ENCODE results near the gene RAI14. TPM values are rescaled to one million over a fixed set of nuclear protein-coding genes. Genes with fewer than 3 reads are reported as not detected.
"Not testable (repeated sequence)": the region's sequence is repeated elsewhere in the genome, so short reads cannot be mapped to it uniquely, and the experiment has no call there.

The RAI14 gene
- total RNA-seq, 1 donor from 2014 or later: 147 TPM

DNA sequence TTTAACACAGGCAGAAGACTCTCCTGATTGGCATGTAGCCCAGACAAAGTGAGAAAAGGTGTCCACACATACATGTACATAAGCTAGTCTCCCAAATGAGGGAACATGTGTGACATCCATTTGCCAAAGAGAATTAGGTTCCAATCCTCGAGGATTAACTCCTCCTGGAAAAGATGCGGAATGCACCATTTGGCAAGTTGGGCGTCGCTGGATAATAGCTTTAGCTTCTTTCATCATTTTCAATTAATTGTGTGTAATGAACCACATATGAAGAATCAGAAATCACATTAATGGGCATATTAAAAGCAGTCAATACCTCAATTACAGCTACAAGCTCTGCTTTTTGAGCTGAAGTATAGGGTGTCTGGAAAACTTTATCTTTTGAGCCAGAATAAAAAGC lies 127.8 kb downstream of the RAI14 start:
- ATAC-seq; intact Hi-C loops (cut with DNase I); DNase-seq (ENCODE audit: low spot score): not testable (repeated sequence)

DNA sequence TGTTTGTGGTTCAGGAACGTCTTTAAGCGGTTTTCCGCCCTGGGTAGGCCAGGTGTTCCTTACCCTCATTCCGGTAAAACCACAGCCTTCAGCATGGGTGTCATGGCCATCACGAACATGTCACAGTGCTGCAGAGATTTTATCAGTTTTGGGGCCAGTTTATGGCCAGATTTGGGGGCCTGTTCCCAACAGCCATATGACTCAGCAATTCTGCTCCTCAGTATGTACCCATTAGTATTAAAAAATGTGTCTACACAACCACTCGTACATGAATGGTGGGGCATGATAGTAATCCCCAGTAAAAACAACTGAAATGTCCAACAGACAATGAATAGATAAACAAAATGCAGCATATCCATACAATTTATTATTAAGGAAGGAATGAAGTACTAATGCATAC lies 130.9 kb downstream of the RAI14 start:
- ATAC-seq: no peak
- no peak for DNase-seq (ENCODE audit: low spot score)
- intact Hi-C loops (cut with DNase I): no loop called here

DNA sequence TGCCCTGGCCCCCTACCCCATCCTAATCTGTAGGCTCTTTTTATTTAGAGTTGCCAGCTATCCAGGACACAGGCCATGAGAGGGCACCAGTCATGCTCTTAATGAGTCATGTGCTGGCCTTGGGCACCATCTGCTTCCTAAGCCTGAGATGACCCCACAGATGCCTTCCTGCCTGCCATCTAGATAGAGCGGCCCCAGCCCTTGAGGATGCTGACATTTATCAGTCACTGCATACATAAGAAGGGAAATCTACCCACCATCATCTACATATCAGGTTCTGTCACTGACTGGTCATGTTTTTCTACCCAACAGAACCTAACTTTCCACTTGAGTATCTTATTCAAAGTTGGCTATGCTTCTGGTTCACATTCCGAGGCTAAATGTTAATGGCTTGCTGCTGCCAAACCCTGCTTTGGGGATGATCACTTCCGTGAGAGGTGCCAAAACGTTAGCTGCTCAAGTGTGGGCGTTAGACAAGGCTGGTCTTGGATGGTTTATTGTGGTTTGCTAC lies 132.9 kb downstream of the RAI14 start:
- ATAC-seq (peak; percentile 79), DNase-seq (ENCODE audit: low spot score) (no peak)
- intact Hi-C loops (cut with DNase I): no loop called here

DNA sequence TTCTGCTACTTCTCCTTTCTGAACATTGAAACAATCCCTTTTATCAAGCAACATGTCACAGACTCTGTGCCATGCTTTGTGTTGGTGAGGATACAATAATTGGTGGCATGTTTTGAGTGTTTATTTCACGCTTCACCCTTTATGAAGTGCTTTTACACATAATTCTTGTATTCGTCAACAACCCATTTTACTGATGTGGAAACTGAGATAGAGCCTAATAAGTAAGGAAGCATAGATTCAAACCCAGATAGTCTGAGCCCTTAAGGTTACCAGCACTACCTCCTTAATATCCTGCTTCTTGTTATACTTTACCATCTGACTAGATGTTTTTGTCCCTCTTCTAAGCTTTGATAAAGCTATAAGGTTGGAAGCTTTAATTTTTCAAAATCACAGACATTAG lies 133.5 kb downstream of the RAI14 start:
- DNase-seq (ENCODE audit: low spot score) (no peak), ATAC-seq (no peak)
- intact Hi-C loops (cut with DNase I): no loop called here

DNA sequence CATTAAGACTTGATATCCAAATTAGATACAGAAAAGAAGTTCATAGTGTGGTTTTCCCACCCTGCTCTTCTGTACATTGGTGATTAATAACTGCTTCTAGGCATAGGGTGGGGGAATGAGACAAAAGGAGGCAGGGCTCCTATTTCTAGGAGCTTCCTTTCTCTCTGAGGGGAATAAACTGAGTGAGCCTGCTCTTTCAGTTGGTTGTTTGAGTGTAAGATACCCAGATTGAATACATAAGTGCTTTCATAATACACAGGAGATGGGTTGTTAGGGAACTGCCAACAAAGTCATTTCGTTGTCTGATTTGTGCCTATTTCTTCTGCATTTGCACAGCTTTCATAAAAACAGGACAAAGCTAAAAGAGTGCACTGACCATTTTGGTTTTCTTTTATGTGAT lies 133.9 kb downstream of the RAI14 start:
- intact Hi-C loops (cut with DNase I): no loop called here
- DNase-seq (ENCODE audit: low spot score): no peak
- ATAC-seq: peak; percentile 53

DNA sequence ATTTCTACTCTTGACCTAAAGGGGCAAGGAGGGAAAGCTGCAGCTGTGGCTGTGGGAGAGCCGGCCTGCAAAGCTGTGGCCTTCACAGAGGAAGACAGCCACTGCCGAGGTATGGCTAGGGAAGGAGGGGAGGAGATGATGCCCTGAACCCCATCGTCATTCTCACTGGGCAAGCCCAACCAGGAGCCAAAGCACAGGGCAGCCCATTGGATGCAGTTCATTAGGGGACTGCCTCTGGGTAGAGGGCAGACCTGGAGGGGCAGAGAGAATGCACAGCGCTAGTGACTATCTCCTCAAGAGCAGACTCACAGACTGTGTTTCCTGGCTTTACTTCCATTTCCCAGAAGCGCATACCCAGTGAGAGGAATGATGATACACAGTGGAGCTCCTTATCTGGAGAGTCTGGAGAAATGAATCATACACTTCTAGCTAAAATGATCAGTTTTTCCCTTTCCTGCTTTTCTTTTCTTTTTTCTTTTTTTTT lies 135.7 kb downstream of the RAI14 start:
- intact Hi-C loops (cut with DNase I): no loop called here
- ATAC-seq (peak; percentile 27), DNase-seq (ENCODE audit: low spot score) (no peak)

DNA sequence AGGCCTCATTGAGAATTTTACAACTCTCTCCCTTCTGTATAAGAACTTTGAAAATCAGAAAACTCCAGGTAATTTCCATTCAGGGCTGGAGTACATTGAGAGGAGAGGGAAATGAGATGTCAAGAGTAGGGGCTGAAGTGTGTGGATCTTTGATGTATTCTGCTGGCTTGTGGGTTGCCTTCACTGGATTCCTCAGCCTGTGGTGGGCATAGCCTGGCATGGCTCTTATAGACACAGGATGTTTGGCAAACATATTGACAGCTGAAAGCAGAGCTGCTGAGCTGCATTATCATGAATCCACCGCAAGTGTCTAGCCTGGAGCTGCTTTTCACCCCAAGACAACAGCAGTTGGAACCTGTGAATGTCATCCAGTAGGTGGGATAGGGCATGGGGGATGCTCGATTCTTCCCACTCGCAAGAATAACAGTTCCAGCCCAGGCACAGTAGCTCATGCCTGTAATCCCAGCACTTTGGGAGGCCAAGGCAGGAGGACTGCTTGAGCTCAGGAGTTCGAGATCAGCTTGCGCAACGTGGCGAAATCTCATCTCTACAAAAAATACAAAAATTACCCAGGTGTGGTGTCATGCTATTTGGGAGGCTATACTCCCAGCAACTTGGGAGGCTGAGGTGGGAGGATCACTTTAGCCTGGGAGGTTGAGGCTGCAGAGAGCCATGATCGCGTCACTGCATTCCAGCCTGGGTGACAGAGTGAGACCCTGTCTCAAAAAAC lies 146.9 kb downstream of the RAI14 start:
- intact Hi-C loops (cut with DNase I): no loop called here
- DNase-seq (ENCODE audit: low spot score) (no peak), ATAC-seq (no peak)

DNA sequence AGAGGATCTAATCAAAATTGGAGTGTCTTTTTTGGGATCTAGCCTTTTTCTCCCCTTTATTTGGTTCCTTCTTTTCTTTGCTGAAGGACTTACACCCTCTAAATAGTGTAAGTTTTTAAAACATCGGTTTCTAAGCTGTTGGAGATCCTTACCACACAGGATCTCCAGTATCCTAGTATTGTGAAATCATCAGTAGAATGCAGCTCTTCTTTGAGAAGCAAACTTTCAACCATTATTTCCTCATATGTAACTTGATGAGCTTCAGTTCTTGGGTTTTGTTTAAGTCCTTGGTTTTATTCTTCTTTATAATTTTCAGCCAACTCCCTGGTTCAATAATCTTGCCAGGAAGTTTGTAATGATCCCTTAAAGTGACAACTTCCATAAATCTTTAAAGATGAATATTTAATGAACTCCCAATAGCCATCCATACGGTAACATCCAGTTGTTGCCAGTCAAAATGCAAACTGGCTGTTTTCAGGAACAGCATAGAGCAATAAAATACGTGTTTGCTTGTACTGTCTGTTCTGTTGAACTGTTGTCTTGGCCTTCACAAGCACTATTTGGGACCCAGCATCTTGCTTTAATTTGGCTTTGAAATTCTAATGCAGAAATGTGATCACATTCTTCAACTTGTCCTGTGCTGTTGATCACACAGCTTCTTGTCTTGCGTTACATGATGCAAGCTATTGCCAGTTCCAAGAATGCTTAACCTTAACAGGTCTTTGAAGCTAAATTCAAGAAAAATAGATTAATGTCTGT lies 148.0 kb downstream of the RAI14 start:
- intact Hi-C loops (cut with DNase I): no loop called here
- ATAC-seq: peak; percentile 78
- no peak for DNase-seq (ENCODE audit: low spot score)

DNA sequence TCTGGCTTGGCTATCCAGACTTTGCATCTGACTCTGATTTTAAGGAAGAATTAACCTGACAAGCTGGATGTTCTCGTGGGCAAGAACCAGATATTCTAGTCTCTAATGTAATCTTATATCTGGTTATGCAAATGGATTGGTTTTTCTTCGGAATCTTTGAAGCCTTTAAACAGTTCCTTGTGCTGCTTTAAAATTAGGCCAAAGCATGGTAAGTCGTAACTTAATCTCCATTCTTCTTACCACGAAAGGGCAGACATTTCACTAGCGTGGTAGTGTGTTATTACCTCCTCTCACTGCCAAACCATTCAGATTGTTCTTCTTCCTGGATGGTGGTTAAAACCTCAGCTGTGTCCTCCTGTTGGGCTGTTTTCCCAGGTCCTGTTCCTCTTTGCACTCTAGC lies 148.8 kb downstream of the RAI14 start:
- no peak for ATAC-seq
- DNase-seq (ENCODE audit: low spot score): no peak
- intact Hi-C loops (cut with DNase I): no loop called here

DNA sequence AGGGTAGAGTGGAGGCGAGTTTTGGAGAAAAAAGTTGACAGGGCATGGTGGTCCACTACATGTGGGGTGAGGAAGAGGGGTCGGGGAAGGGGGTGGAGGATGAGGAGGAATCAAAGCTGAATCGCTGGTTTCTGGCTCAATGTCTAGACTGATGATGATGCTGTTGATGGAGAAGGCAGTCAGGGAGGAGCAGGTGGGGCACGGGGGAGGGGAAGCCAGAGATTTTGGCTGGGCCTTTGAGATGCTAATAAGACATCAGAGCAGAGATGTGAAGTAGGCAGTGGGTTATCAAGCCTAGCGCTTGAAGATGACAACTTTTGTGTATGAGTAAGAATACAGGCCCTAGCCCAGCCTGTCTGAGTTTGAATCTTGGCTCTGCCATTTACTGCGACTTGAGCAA lies 150.4 kb downstream of the RAI14 start:
- intact Hi-C loops (cut with DNase I): no loop called here
- DNase-seq (ENCODE audit: low spot score) (no peak), ATAC-seq (no peak)

DNA sequence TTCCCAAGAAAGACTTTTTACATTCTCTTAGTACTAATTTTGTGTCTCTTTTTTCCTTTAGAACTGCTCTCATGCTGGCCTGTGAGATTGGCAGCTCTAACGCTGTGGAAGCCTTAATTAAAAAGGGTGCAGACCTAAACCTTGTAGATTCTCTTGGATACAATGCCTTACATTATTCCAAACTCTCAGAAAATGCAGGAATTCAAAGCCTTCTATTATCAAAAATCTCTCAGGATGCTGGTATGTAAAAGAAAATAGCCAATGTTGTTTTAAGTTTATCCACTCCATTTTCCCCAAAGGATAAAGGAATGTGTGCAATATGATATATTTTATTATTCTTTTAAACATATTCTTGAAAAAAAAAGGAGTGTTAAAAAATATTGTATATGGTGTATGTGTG lies 155.6 kb downstream of the RAI14 start:
- ATAC-seq (no peak), DNase-seq (ENCODE audit: low spot score) (no peak)
- intact Hi-C loops (cut with DNase I): no loop called here

DNA sequence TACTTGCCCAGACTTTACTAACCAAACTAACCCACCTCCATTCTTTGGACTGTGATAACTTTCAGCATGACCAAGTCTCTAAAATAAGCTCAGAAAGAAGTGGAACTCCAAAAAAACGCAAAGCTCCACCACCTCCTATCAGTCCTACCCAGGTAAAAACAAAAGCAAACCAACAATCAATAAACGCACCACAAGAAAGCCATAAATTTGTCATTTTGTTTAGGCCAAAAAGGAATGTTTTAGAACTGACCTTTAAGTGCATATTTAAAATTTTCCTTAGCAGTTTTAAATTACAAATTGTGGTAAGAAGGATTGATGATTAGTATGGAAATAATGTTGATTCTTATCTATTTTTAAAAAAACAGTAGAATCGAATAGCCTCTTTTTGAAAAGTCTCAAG lies 157.4 kb downstream of the RAI14 start:
- DNase-seq (ENCODE audit: low spot score) (no peak), ATAC-seq (no peak)
- intact Hi-C loops (cut with DNase I): no loop called here

DNA sequence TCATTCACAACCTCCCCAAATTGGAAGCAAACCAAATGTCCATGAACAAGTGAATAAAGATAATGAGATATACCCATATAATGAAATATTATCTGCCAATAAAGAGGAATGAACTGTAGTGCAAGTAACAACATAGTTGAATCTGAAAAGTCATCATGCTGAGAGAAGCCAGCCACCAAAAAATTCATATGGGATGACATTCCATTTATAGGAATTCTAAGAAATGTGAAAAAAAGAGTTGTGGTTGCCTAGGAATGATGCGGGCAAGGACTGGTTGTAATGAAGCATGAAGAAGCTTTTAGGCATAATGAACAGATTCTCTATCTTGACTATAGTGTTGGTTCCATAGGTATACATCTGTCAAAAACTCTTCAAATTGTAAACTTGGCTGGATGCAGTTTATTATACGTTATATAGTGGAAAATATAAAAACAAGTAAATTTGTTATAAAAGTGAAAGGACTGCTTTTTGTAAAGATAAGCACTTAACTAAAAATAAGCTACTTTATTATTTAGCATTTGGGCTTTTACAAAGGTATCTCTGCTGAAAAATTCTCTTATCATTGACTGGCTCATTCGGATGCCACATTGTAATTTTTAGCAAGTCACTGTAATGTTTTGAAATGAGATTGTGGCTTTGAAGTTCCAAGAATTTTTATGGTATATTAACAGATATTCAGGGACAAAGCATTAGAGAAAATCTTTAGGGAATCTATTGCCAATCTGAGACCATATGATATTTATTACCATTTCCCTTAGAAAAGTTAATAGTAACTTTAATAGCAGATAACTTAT lies 161.6 kb downstream of the RAI14 start:
- no peak for DNase-seq (ENCODE audit: low spot score)
- intact Hi-C loops (cut with DNase I): no loop called here
- ATAC-seq: no peak

DNA sequence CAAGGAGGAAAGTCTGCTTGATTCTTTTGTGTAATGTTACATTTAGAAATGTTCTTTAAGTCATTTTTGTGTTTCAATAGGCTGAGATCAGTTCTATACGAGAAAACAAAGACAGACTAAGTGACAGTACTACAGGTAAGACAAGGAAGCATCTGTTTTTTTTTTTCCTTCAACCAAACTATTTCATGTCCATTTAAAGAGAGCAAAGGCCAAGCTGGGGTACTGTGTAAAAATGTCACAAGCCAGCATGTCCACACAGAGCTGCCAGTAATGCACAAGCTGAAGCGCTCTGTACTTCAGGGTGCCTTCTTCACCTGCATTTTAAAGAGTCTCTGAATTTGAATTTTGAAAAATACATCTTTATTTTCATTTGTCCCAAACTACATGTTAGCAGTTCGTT lies 162.6 kb downstream of the RAI14 start:
- intact Hi-C loops (cut with DNase I): no loop called here
- DNase-seq (ENCODE audit: low spot score): no peak
- ATAC-seq: no peak

DNA sequence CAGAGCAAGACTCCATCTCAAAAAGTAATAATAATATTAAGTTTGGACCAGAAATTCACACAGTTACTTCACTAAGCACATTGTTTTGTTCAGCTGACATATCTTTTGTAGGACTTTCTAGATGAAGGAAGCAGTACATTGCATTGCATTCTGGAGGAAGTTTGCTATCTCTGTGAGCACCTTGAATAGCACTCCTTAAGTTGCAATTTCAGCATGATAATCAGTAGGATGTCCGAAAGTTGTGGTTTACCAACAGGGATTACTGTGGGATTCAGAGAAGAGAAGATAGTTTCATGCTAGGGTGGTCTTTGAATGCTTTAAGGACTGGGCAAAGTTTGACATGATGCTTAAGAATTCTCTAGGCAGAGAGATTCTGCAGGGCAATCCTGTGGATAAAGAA lies 164.5 kb downstream of the RAI14 start:
- ATAC-seq (no peak), DNase-seq (ENCODE audit: low spot score) (no peak)
- intact Hi-C loops (cut with DNase I): no loop called here

DNA sequence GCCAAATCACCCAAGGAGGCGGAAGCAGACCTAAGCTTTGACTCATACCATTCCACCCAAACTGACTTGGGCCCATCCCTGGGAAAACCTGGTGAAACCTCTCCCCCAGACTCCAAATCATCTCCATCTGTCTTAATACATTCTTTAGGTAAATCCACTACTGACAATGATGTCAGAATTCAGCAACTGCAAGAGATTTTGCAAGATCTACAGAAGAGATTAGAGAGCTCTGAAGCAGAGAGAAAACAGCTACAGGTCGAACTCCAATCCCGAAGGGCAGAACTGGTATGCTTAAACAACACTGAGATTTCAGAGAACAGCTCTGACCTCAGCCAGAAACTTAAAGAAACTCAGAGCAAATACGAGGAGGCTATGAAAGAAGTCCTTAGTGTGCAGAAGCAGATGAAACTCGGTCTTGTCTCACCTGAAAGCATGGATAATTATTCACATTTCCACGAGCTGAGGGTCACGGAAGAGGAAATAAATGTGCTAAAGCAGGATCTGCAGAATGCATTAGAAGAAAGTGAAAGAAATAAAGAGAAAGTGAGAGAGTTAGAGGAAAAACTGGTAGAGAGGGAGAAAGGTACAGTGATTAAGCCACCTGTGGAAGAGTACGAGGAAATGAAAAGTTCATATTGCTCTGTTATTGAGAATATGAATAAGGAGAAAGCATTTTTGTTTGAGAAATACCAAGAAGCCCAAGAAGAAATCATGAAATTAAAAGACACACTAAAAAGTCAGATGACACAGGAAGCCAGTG lies 167.0 kb downstream of the RAI14 start:
- ATAC-seq: no peak
- no peak for DNase-seq (ENCODE audit: low spot score)
- intact Hi-C loops (cut with DNase I): no loop called here

DNA sequence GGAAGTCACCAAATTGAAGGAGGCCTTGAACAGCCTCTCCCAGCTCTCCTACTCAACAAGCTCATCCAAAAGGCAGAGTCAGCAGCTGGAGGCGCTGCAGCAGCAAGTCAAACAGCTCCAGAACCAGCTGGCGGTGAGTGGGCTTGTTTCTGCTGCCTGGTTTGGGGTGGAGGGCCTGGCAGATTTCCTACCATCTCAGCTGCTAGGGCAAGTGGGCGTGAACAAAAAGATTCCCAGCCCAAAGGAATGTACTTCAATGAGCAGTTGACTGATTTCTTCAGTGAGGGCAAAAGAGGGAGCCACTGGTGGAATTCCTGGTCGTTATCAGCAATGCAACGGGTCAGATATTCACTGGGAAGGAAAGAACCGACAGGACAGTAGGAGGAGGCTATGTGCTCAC lies 170.2 kb downstream of the RAI14 start:
- peak; percentile 35 for ATAC-seq
- no peak for DNase-seq (ENCODE audit: low spot score)
- intact Hi-C loops (cut with DNase I): no loop called here

DNA sequence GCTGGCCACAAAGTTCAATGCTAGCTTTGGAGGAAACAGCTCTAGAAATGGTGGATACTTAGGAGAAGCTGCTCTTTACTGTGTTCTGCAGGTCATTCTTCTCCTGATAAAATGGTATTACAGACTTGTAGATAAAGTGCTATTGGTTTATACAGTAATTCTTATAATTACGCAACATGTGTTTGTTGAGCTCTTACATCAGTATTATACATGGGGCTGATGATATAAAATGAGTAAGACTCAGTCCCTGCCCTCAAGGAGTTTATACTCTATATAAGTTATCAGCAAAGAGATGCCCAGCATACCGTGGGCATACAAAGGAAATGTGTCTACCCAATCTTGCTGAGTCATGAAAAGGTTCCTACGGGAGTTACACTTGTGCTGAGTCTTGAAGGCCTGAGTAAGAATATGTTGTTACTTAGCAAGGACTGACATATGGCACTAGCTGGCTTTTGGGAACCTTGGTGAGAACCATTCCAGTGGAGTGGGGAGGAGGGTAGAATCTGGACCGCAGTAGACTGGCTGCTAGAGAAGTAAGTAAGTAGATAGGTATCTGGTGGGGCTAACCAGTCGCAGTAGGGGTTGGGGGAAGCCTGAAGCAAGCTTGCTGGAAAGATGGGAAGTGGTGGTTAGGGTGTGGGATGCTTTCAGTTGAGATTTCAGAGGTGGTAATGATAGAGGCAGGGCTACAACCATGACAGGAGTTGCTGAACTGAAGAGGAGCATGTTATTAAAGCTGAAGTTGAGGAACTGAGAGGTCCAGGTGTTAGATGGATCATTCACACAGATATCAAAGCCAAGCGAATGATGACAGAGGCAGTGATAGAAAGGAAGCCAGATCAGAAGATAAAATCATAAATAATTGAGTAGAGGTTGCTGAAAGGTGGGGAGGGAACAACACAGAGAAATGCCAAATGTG lies 171.7 kb downstream of the RAI14 start:
- DNase-seq (ENCODE audit: low spot score) (no peak), ATAC-seq (no peak)
- intact Hi-C loops (cut with DNase I): no loop called here
